Neural cell (in vitro differentiated cells): ENCODE data around the gene TLCD5.

Experiments used
- EP300 ChIP-seq: fragments of 450-650 bp; conservative IDR thresholded peaks from 2 replicates; pipeline ENCODE4 v1.6.1; 2014; ENCODE audit warnings: antibody characterized with exemption, mild to moderate bottlenecking, moderate library complexity; ENCODE audit not compliant: poor library complexity, severe bottlenecking
- TF ChIP-seq, protein P1 (sequence below): fragments of 450-650 bp; IDR thresholded peaks from 2 replicates; pipeline ENCODE4 v1.5.1; 2014; ENCODE audit warnings: antibody characterized with exemption, mild to moderate bottlenecking, moderate library complexity; ENCODE audit not compliant: poor library complexity, severe bottlenecking

- TF ChIP-seq, protein P1, sequence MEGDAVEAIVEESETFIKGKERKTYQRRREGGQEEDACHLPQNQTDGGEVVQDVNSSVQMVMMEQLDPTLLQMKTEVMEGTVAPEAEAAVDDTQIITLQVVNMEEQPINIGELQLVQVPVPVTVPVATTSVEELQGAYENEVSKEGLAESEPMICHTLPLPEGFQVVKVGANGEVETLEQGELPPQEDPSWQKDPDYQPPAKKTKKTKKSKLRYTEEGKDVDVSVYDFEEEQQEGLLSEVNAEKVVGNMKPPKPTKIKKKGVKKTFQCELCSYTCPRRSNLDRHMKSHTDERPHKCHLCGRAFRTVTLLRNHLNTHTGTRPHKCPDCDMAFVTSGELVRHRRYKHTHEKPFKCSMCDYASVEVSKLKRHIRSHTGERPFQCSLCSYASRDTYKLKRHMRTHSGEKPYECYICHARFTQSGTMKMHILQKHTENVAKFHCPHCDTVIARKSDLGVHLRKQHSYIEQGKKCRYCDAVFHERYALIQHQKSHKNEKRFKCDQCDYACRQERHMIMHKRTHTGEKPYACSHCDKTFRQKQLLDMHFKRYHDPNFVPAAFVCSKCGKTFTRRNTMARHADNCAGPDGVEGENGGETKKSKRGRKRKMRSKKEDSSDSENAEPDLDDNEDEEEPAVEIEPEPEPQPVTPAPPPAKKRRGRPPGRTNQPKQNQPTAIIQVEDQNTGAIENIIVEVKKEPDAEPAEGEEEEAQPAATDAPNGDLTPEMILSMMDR = no peak
- TF ChIP-seq EP300 = no peak
These were observed 2.2 kb downstream of the TLCD5 start for GRCh38 chr11:120327311-120327710.
